Iris pigment epithelial cell (primary cell): ENCODE results near the gene COBLL1.

Experiments used
- DNase-seq: peaks from one replicate; pipeline ENCODE4 v3.0.0-alpha.2; 2011; ENCODE audit warnings: low read depth

The COBLL1 gene

DNA sequence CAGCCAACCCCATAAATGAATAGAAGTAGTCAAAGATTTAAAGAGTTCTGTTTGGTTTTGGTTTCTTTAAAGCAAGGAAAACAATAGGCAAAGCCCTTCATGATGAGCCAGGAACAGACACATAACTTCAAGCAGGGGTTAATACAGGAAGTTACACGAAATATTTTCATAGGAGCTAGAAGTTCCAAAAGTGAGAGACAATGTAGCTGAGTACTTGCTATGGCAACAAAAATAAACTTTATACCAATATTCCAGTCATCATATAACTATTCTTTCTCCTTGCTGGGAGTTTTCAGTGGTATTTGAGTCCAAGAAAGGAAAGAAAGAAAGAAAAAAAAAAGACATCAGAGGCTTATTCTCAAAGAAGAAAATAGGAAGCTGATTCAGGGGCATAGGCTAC lies 56.2 kb downstream of the COBLL1 start:
- DNase-seq = peak; percentile 62

- peak; percentile 46 for DNase-seq
Measured at GRCh38 chr2:164784376-164784775, 57.2 kb downstream of the COBLL1 start.

- peak; percentile 77 for DNase-seq
Measured at GRCh38 chr2:164782323-164782722, 59.3 kb downstream of the COBLL1 start.

GRCh38 chr2:164781394-164781793 lies 60.2 kb downstream of the COBLL1 start:
- DNase-seq = no peak

DNA sequence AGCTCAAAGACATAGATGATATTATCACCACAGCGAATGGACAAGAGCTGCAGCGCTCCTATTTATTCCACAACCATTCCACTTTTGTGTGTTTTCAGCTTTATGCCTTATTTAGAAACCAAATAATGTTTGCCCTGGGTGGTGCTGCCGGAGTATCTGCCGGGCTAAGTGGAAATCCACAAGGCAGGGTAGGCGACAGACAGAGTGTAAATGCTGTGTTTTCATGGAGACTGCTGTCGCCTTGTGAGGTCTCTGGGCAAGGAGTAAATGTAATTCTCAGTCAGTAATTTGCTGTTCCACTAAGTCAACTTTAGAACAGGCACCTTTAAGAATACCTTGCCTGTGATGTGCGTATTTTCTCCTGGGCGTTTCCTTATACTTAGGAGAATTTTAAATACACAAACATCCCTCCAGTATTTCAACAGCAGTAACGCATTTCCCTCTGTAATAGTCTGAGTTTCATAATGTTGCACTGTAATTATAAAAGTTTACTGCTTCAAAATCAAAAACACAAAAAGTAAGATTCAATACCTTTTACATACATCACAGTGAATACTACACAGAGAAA lies 60.9 kb downstream of the COBLL1 start:
- no peak for DNase-seq

GRCh38 chr2:164779383-164780057 lies 62.1 kb downstream of the COBLL1 start:
- DNase-seq = no peak

DNA sequence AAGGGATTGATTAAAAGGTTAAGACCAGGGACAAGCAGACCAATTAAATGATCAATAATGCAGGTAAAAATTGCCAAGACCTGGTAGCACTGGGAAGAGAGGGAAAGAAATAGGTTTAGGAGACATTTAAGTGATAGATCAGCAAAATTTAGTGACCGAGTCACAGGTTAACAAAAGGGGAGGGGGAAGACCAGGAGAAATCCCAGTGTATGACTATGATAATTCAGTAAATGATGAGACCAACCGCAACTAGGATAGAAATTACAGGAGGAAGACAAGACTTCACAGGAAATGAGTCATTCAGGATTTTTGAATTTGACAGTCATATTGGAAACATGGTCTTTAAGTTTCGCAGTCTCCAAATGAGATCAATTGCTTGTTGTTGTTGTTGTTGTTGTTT lies 62.9 kb downstream of the COBLL1 start:
- DNase-seq = peak; percentile 51

- no peak for DNase-seq
Measured at GRCh38 chr2:164777847-164778461, 63.7 kb downstream of the COBLL1 start.

GRCh38 chr2:164773635-164774034 lies 68.0 kb downstream of the COBLL1 start:
- DNase-seq = no peak

- no peak for DNase-seq
Measured at GRCh38 chr2:164773091-164773490, 68.5 kb downstream of the COBLL1 start.

DNA sequence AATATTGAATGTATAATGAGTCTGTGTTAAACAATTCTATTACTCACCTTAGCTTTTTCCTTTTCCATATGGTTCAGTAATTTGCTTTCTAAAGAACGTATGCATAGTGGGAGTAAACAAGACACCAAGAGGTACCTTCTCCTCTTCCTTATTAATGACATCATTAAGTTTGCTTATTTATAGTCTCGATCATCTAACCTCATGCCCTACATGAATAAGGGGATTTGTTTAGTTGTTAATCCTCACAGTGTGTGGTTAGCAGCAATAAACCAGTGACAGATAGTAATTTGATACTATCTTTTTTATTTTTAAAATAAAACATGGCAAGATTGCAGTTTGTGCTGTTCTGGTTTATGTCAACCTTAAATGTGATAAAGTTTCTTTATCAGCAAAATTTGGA lies 69.7 kb downstream of the COBLL1 start:
- DNase-seq = peak; percentile 36

DNA sequence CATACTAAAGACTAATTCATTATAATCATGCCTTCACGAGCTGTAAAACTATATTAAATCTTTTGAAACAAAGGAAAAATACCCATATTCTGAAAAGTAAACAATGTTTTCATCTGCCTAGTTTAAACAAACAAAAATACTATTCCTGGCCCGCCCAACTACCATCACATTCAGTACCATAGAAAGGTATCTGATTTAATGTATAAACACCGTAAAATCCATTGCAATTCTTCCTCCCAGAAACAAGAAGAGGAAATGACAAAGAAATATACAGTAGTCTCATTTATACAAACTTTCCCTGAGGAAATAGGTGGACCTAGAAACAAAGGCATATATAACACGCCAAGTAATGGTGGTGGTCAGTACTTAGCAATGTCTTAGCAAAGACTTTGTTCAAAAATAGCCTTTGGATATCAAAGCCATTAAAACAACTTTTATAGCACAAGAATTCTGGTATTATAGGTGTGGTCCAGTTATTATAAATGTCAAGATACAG lies 71.2 kb downstream of the COBLL1 start:
- no peak for DNase-seq

GRCh38 chr2:164766954-164767320 lies 74.7 kb downstream of the COBLL1 start:
- no peak for DNase-seq

DNA sequence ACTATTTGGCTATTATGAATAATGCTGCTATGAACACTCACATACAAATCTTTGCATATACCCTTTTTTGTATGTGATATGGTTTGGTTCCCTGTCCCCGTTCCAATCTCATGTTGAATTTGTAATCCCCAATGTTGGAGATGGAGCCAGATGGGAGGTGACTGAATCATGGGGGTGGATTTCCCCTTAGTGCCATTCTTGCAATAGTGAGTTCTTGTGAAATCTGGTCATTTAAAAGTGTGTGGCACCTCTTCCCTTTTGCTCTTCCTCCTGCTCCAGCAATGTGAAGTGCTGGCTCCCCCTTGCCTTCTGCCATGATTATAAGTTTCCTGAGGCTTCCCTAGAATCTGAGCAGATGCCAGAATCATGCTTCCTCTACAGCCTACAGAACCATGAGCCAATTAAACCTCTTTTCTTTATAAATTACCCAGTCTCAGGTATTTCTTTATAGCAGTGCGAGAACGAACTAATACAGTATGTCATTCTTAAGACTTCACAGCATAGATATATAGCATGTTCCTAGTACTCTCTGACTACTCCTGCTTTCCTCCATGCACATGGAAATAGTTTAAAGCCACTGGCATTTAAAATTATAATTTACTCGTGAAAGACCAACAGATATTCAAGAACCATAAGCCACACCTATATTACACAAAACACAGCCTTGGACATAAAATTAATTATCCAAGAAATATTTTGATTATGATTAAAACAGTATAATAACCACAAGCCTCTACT lies 75.2 kb downstream of the COBLL1 start:
- no peak for DNase-seq

- peak; percentile 53 for DNase-seq
Measured at GRCh38 chr2:164764996-164765395, 76.6 kb downstream of the COBLL1 start.

GRCh38 chr2:164764474-164764873 lies 77.1 kb downstream of the COBLL1 start:
- no peak for DNase-seq

DNA sequence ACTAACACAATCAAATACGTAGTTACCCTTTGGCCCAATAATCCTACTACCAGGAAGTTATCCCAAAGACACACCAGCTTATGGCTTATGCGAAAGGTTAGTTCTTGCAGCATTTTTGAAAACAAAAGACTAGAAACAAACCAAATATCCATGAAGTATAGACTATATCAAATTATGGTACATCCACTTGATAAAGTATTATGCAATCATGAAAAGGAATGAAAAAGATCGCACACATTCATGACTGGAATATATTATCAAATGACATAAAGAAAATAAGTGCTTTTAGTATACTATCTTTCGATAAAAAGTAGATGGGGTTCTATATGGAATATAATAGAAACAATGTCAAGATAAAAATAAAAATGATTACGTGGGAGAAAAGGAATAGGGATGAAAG lies 78.2 kb downstream of the COBLL1 start:
- no peak for DNase-seq

GRCh38 chr2:164761737-164762460 lies 79.7 kb downstream of the COBLL1 start:
- DNase-seq = no peak

GRCh38 chr2:164761201-164761600 lies 80.4 kb downstream of the COBLL1 start:
- peak; percentile 28 for DNase-seq

- no peak for DNase-seq
Measured at GRCh38 chr2:164760179-164760578, 81.4 kb downstream of the COBLL1 start.

DNA sequence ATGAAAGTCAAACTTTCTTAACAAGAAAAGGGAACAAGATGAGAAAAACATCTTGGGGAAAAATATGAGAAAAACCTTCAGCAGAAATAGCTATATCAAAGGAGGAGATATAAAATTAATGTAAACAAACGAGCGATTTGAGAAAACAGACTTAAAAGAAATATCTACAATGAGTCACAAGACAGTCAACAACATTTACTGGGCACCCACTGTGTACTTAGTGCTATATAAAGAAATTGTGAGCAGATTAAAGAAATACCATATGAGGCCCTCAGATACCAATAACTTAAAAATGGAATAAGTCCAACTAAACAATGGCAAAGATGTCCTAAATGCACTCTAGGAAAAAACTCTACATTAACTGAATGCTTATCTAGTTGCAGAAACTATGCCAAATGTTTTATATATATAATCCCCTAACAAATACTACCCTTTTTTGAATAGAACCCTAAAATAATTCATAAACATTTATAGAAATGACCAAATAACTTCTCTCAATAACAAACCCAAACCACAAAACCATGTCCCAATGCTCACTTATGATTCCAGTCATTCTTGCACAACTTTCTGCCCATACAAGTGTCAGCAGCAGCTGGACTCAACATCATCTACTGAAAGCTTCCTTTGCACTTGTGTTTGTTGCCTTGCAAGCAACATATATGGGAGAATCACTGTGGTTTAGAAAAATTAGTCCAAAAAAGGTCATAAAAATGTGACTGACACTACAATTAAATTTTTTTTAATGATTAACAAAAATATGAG lies 83.5 kb downstream of the COBLL1 start:
- DNase-seq = peak; percentile 94
